Measurements from ENCODE around the gene GPRIN1.
"Not testable (repeated sequence)": the region's sequence is repeated elsewhere in the genome, so short reads cannot be mapped to it uniquely, and the experiment has no call there.

The GPRIN1 gene

GRCh38 chr5:176621661-176622079 is 11.7 kb upstream of the GPRIN1 start:
- DNase-seq, result no peak

- DNase-seq, result no peak
These were observed 10.5 kb upstream of the GPRIN1 start for GRCh38 chr5:176620333-176620981.

- no peak for DNase-seq
These were observed 9.8 kb upstream of the GPRIN1 start for GRCh38 chr5:176619569-176620332.

DNA sequence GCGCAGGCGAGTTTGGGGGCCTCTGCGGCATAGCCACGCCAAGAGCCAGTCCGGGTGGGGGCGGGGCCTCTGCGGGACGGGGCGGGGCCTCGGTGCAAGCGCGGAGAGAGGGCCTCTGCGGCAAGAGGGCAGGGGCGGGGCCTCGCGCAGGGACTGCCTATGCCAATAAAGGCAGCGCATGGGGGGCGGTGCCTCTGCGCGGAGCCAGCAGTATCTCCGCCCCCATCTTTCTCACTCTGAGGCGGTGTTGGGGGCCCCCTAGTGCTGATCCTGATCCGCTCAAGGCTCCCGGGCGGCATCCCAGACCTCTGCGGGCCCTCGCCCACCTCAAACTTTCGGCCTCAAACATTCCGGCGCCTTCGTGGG is 9.2 kb upstream of the GPRIN1 start:
- no peak for DNase-seq

DNA sequence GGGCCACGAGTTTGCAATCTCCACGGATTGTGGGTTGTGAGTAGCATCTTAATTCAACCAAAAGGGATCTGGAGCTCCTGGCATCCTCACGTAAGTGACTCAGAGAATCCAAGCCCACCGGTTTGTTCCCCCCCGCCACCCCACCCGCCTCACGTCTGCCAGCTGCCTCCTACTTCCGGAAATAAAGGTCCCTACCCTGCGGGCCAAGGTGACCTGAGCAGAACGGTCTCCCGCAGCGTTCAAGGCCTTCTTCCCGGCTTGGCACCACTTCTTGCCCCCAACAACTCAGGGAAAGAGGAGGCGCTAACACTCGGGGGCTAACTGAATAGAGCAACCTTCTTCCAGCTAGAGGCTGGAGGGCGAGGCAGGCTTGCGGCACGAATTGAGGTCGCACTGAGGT is 8.8 kb upstream of the GPRIN1 start:
- no peak for DNase-seq

DNA sequence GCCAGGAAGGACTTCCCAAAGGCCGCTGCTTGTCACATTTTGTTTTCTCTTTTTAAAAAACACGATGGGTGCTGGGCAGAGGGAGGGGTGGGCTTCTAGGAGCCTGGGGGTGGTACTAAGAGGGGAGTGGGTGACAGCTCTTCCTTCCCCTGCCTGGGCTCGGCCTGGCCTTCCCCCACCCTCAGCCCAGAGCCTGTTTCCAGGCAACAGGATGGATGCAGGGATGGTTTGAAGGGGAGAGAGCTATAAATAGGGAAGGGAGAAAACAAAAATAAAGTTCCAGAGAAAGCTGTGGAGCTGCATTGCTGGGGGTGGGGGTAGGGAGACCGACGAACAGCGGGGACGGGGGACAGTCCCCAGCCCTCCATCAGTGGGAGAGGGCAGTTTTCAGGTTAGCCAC is 6.6 kb upstream of the GPRIN1 start:
- no peak for DNase-seq

DNA sequence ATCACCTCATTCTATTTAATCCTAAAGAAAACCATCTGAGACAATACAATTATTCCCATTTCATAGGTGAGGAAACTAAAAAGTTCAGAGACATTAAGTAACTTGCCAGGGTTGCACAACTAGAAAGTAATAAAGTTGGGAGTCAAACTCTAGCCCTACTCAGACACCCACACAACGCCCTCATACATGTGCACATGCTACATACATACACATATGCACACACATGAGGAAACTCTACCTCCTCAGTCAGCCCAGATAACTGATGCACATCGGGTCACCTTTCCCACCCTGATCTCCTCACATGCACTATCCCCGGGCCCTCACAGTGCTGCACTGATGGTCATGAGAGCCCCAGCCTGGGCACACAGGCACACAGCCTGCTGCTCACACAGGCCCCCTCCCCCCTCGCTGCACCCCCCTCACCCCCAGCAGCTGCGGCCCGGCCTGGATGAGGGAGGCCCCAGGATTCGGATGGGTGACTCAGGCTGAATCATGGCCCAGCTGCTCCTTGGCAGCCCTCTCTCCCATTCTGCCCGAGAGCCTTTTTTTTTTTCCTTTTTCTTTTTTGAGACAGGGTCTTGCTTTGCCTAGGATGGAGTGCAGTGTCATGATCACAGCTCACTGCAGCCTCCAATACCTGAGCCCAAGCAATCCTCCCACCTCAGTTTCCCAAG is 5.0 kb upstream of the GPRIN1 start:
- DNase-seq, result no peak

DNA sequence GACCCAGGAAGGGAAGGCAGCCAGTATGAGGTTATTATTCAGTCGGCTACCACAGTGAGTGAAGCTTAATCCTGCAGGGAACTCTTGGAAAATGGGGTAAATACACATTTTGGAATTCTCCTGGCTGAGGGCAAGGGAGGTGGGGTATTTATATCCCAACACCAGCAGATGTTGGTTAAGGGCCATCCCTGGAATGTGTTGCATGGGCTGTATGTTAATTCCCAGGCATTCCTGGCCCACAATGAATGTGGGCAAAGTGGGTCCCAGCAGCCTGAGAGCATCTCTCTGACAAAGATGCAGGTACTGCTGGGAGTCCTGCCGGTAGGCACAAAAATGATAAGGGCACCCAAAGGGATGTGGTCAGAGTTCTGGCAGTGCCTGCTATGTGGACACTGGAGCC is 2.9 kb upstream of the GPRIN1 start:
- DNase-seq, result no peak

DNA sequence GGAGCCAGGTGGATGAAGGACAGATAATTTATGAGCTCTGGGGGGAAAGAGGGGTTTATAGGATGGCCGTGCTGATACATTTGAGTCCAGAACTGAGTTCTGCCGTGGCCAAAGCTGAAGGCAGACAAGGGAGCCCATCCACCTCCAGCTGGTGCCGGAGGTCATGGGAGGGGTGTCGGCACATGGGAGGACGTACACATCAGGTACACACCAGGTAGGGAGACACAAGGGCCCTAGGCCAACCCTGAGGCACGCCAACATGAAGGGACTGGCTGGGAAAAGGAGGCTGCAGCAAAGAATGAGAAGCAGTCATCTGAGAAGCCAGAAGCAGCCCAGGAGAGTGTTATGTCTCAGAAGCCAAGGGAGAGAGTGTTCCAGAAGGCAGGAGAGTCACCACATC is 2.1 kb upstream of the GPRIN1 start:
- DNase-seq, result no peak

GRCh38 chr5:176611435-176611834 is 1.5 kb upstream of the GPRIN1 start:
- DNase-seq, result no peak

DNA sequence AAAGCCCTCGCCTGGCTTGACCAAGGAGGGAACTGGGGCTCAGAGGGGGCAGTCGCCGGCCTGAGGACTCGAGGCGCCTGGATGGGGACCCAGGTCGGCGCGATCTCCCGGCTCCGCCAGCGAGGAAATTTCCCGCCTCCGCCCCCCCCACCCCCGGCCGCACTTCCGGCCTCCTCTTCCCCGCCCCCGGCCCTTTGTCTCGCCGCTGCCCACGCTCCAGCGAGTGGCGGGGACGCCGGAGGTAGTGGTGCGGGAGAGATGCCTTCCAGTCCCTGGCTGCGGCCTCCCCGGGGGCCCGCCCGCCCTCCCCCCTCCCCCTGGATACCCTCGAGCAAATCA is 448 bp upstream of the GPRIN1 start:
- no peak for DNase-seq

DNA sequence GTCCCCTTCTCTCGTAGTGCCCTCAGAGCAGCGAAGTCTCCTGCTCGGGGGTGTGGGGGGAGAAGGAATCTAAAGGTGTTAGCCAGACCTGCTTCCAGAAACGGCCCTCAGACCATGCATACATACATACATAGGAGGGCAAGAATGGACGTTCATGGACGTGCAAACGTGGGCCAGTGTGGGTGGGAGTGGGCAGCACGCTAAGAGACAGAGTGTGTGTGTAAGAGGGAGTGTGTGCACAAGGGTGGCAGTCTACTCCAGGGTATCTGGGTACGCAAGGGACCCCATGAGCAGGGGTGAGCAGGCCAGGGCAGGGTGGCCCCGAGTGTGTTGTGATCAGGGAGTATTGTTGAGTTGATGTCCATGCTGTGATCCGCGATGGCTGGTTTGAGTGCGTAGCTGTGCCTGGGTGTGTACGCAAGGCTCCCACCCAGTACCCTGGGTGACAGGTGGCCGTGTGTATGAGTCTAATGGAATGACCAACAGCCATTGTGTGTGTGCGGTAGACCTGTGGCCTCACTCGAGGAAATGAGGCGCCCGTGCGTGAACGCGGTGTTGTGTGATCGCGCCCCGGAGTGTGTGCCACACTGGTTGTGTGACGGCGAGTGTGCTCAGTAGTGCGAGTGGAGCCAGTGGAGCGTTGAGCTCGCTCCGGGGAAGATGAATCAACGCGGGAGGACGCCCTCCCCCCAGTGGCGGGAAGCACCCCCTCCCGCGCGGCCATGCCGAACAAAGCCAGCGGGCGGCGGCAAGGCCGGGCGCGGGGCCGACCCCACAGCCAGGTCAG is 826 bp downstream of the GPRIN1 start:
- DNase-seq, result no peak

GRCh38 chr5:176608142-176608705 is 1.7 kb downstream of the GPRIN1 start:
- DNase-seq, result no peak

DNA sequence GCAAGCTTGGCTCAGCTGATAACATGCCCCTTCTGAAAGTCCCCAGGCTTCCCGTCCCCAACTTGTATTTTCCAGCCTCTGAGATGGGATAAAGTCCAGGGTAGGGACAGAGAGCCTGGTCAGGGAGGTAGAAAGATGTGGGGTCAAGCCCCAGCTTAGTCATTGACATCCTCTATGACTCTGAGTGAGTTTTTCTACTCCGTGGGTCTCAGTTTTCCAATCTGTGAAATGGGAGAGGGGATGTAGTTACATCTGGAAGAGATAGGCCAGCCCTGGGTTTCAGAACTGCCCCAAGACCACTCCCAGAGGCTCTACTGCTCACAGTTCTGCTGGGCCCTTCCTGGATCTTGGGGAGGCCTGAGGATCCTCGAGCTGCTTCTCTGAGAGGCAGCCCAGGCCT is 3.1 kb downstream of the GPRIN1 start:
- no peak for DNase-seq

GRCh38 chr5:176606032-176606431 is 3.9 kb downstream of the GPRIN1 start:
- DNase-seq, result no peak

DNA sequence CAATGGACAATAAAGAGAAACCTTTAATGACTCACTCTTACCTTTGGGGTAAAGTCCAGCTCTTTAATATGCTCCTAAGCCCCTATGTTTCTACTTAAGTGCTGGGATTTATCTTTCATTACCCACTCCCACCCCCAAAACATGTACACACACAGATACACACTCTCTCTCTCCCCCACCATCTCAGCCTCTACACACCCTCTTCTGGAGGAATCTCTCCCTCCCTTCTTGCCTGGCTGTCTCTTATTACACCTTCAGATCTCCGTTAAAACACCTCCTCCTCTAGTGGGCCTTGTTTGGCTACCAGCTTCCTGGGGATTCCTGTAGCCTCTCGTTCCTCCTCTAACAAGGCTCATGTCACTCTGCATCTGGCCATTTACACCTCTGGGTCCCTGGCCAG is 6.9 kb downstream of the GPRIN1 start:
- no peak for DNase-seq

DNA sequence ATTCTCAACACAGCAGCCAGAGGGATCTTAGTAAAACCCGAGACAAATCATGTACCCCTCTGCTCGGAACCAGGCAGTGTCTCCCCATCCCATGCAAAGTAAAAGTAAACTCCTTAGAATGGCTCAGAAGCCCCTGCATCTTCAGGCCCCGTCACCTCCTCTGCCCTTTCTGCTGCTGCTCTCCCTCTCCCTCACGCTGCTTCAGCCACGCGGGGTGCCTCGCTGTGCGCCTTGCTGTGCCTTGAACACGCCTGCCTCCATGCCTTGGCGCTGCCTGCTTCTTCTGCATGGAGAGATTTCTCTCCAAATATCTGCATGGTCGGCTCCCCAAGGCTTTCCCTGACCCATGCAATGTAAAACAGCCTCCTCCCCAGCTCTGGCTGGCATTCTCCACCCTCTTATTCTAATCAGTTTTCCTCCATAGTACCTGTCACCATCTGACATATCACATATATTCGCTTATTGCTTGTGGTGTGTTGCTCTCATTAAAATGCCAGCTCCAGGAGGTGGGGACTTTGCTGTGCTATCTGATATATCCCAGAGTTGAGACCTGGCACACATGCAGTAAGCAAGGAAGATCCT is 8.0 kb downstream of the GPRIN1 start:
- DNase-seq, result no peak

DNA sequence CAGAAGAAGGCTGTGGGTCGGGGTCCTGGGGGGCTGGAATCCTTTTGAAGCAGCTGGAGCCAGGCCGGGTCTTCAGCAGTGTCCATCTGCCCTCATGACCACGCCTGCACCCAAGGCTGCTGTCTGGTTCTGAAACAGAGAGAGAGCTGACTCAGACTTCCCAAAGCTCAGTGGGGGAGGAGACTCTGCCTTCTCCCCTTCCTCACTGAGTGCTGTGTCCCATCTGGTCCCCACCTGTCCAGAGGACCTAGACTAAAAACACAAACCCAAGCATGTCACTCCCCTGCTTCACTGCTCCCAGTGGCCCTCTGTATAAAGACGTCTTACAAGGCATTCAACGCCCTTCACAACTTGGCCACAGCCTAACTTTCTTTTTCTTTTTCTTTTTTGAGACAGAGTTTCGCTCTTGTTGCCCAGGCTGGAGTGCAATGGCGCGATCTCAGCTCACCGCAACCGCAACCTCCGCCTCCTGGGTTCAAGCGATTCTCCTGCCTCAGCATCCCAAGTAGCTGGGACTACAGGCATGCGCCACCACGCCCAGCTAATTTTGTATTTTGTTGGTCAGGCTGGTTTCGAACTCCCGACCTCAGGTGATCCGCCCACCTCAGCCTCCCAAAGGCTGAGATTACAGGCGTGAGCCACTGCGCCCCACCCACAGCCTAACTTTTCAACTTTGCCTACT is 10.1 kb downstream of the GPRIN1 start:
- not testable (repeated sequence) for DNase-seq

DNA sequence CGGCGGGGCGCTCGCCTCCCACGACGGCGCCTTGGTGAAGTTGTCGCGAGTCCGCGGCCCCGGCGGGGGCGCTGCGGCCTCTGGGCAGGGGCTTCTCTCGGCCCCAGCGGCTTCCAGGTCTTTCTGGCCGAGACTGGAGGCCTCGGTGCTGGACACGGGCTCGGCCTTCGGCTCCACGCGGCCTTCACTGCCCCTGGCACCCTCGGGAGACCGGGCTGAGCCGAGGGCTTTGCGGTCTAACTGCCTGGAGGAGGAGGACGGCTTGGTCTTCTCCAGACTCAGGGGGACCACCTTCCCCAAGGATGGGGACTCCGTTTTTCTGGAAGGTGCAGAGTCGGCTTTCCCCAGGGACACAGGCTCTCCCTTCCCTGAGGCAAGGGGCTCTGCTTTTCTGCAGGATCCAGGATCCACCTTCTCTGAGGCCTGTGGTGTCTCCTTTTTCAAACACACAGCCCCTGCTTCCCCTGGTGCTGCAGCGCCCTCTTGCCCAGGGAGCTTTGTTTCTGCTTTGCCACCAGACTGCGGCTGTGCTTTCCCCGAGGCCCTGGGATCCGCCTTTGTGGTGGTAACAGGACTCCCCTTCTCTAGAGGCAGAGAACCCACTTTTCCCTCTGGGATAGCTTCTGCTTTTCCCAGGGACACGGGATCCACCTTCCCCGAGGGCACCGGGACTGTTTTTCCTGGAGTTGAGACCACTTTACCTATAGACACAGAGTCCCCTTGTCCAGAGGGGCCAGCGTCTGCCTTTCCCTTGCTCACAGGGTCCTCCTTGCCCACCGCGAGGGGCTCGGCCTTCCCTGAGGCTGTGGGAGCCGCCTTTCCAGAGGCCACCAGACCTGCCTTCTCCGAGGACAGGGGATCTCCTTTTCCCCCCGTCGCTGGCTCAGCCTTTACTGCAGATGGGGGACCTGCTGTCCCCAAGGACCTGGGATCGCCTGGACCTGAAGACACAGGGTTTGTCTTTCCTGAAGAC is 12.3 kb downstream of the GPRIN1 start:
- DNase-seq, result no peak

GRCh38 chr5:176596689-176597416 is 13.1 kb downstream of the GPRIN1 start:
- DNase-seq, result no peak
